ENCODE measurements around the gene COMMD1.
"Not testable (repeated sequence)": the region's sequence is repeated elsewhere in the genome, so short reads cannot be mapped to it uniquely, and the experiment has no call there.

The COMMD1 gene

GRCh38 chr2:61905372-61906185 is at the start of gene COMMD1:
Gene COMMD1 (plus strand): TSS chr2:61905674. CDS start chr2:61905679, 5 bp downstream.
- no peaks in the 10 kb centered on the region for H3K27me3 Mint-ChIP-seq
- H3K27ac Mint-ChIP-seq: peak within 1 kb of the TSS; percentile 72

GRCh38 chr2:61857224-61857623 is 48.2 kb upstream of the COMMD1 start:
- no peaks in the 10 kb centered on the region for H3K27me3 Mint-ChIP-seq
- H3K27ac Mint-ChIP-seq: no peak overlapping the region
- peaks cover 16% of the 10 kb centered on the region for H3K4me1 Mint-ChIP-seq
- no peak overlapping the region for H3K4me3 Mint-ChIP-seq
- no peaks in the 10 kb centered on the region for H3K9me3 Mint-ChIP-seq
- H3K36me3 Mint-ChIP-seq: peaks cover 6% of the 10 kb centered on the region

More at GRCh38 chr2:61905372-61906185, at the start of gene COMMD1:
- Mint-ChIP-seq H3K36me3 (no peaks in the 10 kb centered on the region), H3K4me1 (peaks cover 33% of the 10 kb centered on the region), H3K9me3 (no peaks in the 10 kb centered on the region), H3K4me3 (peak within 1 kb of the TSS; percentile 97)

- no peaks in the 10 kb centered on the region for H3K4me1 Mint-ChIP-seq
- H3K27ac Mint-ChIP-seq: no peak overlapping the region
- H3K36me3 Mint-ChIP-seq: peaks cover 23% of the 10 kb centered on the region
- peaks cover 5% of the 10 kb centered on the region for H3K9me3 Mint-ChIP-seq
- no peak overlapping the region for H3K4me3 Mint-ChIP-seq
- H3K27me3 Mint-ChIP-seq: no peaks in the 10 kb centered on the region
Measured at GRCh38 chr2:61862085-61862484, 43.4 kb upstream of the COMMD1 start.

- Mint-ChIP-seq H3K27ac (peak overlapping the region; percentile 51), H3K36me3 (peaks cover 30% of the 10 kb centered on the region)
- H3K27me3 Mint-ChIP-seq, H3K4me1 Mint-ChIP-seq, H3K4me3 Mint-ChIP-seq, H3K9me3 Mint-ChIP-seq: not testable (repeated sequence)
Measured at GRCh38 chr2:61866482-61867089, 38.9 kb upstream of the COMMD1 start.

- Mint-ChIP-seq H3K4me1 (no peaks in the 10 kb centered on the region), H3K36me3 (peaks cover 11% of the 10 kb centered on the region), H3K27me3 (no peaks in the 10 kb centered on the region), H3K9me3 (no peaks in the 10 kb centered on the region), H3K27ac (no peak overlapping the region), H3K4me3 (no peak overlapping the region)
Measured at GRCh38 chr2:61876400-61876799, 29.1 kb upstream of the COMMD1 start.

- Mint-ChIP-seq H3K36me3 (peaks cover 7% of the 10 kb centered on the region), H3K4me1 (no peaks in the 10 kb centered on the region), H3K27me3 (no peaks in the 10 kb centered on the region), H3K9me3 (no peaks in the 10 kb centered on the region), H3K4me3 (no peak overlapping the region), H3K27ac (no peak overlapping the region)
Measured at GRCh38 chr2:61877571-61878245, 27.8 kb upstream of the COMMD1 start.

GRCh38 chr2:61878761-61879160 is 26.7 kb upstream of the COMMD1 start:
- no peak overlapping the region for H3K27ac Mint-ChIP-seq
- H3K4me1 Mint-ChIP-seq: no peaks in the 10 kb centered on the region
- peaks cover 7% of the 10 kb centered on the region for H3K36me3 Mint-ChIP-seq
- H3K9me3 Mint-ChIP-seq: no peaks in the 10 kb centered on the region
- H3K27me3 Mint-ChIP-seq: no peaks in the 10 kb centered on the region
- H3K4me3 Mint-ChIP-seq: no peak overlapping the region

- not testable (repeated sequence) for H3K4me1 Mint-ChIP-seq, H3K27me3 Mint-ChIP-seq, H3K4me3 Mint-ChIP-seq, H3K9me3 Mint-ChIP-seq, H3K27ac Mint-ChIP-seq, H3K36me3 Mint-ChIP-seq
Measured at GRCh38 chr2:61879351-61879750, 26.1 kb upstream of the COMMD1 start.

- H3K27me3 Mint-ChIP-seq: no peaks in the 10 kb centered on the region
- no peak overlapping the region for H3K4me3 Mint-ChIP-seq
- H3K9me3 Mint-ChIP-seq: no peaks in the 10 kb centered on the region
- H3K36me3 Mint-ChIP-seq: peaks cover 19% of the 10 kb centered on the region
- H3K27ac Mint-ChIP-seq: no peak overlapping the region
- peaks cover 26% of the 10 kb centered on the region for H3K4me1 Mint-ChIP-seq
Measured at GRCh38 chr2:61882850-61883249, 22.6 kb upstream of the COMMD1 start.

- Mint-ChIP-seq H3K27ac (peak overlapping the region; percentile 100), H3K27me3 (no peaks in the 10 kb centered on the region), H3K4me1 (peaks cover 33% of the 10 kb centered on the region), H3K9me3 (no peaks in the 10 kb centered on the region), H3K36me3 (peaks cover 16% of the 10 kb centered on the region), H3K4me3 (peak overlapping the region; percentile 87)
Measured at GRCh38 chr2:61885896-61886603, 19.4 kb upstream of the COMMD1 start.

- Mint-ChIP-seq H3K27me3 (no peaks in the 10 kb centered on the region), H3K4me3 (peak overlapping the region; percentile 87), H3K9me3 (no peaks in the 10 kb centered on the region), H3K4me1 (peaks cover 33% of the 10 kb centered on the region), H3K36me3 (peaks cover 16% of the 10 kb centered on the region), H3K27ac (peak overlapping the region; percentile 100)
Measured at GRCh38 chr2:61887717-61888266, 17.7 kb upstream of the COMMD1 start.

- Mint-ChIP-seq H3K36me3 (peaks cover 16% of the 10 kb centered on the region), H3K4me3 (peak within 1 kb of the TSS; percentile 87), H3K27ac (peak within 1 kb of the TSS; percentile 100), H3K4me1 (peaks cover 33% of the 10 kb centered on the region), H3K27me3 (no peaks in the 10 kb centered on the region), H3K9me3 (no peaks in the 10 kb centered on the region)
Measured at GRCh38 chr2:61888267-61889055, 17.0 kb upstream of the COMMD1 start, which contains the start of gene CCT4. Gene CCT4 (minus strand): TSS chr2:61888656. CDS start chr2:61888507, 149 bp downstream.

GRCh38 chr2:61898810-61899209 is 6.7 kb upstream of the COMMD1 start:
- H3K36me3 Mint-ChIP-seq: no peaks in the 10 kb centered on the region
- no peaks in the 10 kb centered on the region for H3K9me3 Mint-ChIP-seq
- H3K4me3 Mint-ChIP-seq: no peak overlapping the region
- no peaks in the 10 kb centered on the region for H3K4me1 Mint-ChIP-seq
- H3K27ac Mint-ChIP-seq: no peak overlapping the region
- H3K27me3 Mint-ChIP-seq: no peaks in the 10 kb centered on the region

GRCh38 chr2:61900281-61900680 is 5.2 kb upstream of the COMMD1 start:
- H3K27ac Mint-ChIP-seq: no peak overlapping the region
- no peaks in the 10 kb centered on the region for H3K9me3 Mint-ChIP-seq
- no peak overlapping the region for H3K4me3 Mint-ChIP-seq
- H3K4me1 Mint-ChIP-seq: peaks cover 4% of the 10 kb centered on the region
- H3K27me3 Mint-ChIP-seq: no peaks in the 10 kb centered on the region
- no peaks in the 10 kb centered on the region for H3K36me3 Mint-ChIP-seq

GRCh38 chr2:61906186-61906470 is 654 bp downstream of the COMMD1 start:
- H3K4me1 Mint-ChIP-seq: peaks cover 33% of the 10 kb centered on the region
- peak overlapping the region; percentile 97 for H3K4me3 Mint-ChIP-seq
- no peaks in the 10 kb centered on the region for H3K9me3 Mint-ChIP-seq
- no peaks in the 10 kb centered on the region for H3K36me3 Mint-ChIP-seq
- peak overlapping the region; percentile 72 for H3K27ac Mint-ChIP-seq
- H3K27me3 Mint-ChIP-seq: no peaks in the 10 kb centered on the region

Measured in activated naive CD4-positive, alpha-beta T cell treated with anti-CD3 and anti-CD28 coated beads, Interleukin-2, amount 50 U/mL, for 24 hours (primary cell).